Cardiac septum (tissue), 1 donor: ENCODE data around the gene ERN1. TPM values are rescaled to one million over a fixed set of nuclear protein-coding genes. Genes with fewer than 3 reads are reported as not detected.
"Not testable (repeated sequence)": the region's sequence is repeated elsewhere in the genome, so short reads cannot be mapped to it uniquely, and the experiment has no call there.

Source experiments
- DNase-seq: peaks from one replicate; pipeline ENCODE4 v3.0.0-alpha.2; 2020; ENCODE audit warnings: low spot score
- intact Hi-C: fragments of 100-400 bp; cut with DNase I; formaldehyde crosslinking; loops from one replicate; pipeline ENCODE4 v1.14.0; 2022
- long read RNA-seq: library from polyadenylated mRNA; unstranded; transcript quantifications from one replicate; pipeline ENCODE4 v2.0.0, GENCODE V29; 2021
- total RNA-seq: library from RNA; stranded (reverse); fragmentation: NEBNext Ultra II Directional; extraction: Animal tissue kit (Norgen Biotek cat#: 25700); gene quantifications from one replicate; pipeline ENCODE4 v1.2.1, GENCODE V29; 2021
- donor health status: DM: no; HTN: no; CAD: no.

Gene ERN1
- total RNA-seq = 6.9 TPM
- long read RNA-seq, partial matches to known transcripts = 3 of 10 reads
- long read RNA-seq, other reads (novel, unspliced or antisense) = 5 of 10 reads

DNA sequence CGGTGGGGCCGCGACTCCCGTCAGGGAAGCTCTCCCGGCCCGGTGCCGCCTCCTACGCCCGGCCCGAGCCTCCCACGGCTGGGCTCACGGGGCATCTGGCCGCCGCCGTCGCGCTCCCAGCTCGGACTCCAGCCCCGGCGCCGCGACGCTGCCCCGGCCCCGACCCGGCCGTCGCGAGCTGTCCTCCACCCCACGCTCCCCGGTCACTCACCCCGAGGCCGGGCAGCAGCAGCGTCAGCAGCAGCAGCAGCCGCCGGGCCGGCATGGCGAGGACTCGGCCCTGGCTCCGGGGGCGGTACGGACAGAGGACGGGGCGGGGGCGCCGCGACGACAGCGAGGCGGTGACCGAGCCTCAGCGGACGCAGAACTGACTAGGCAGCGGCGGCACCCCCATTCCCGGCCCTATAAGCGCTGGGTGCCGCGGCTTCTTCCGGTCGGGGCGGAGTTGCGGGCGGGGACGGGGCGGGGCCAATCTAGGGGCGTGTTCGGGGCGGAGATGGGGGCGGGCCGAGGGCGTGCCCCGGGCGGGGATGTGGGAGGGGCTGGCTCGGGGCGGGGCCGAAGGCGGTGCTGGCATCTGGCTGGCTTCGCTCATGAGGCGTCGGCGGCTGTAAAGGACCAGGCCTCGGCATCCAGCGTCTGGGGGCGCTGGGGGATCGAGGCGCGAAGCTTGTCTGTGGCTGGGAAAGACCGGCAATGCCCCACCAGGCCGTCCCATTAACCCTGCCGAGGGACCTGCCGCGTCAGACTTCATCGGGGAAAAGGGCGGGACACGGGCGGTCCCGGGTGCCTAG, at the start of gene ERN1:
ERN1 (minus strand) TSS at position 380 of the 794 bp plus-strand sequence; CDS start at position 265, 115 bp downstream.
- DNase-seq = peak; percentile 98
- intact Hi-C loops = loop anchor here (5.0 to 10.0 kb wide), 3 partner anchors 65 to 213 kb away; partner anchors contain the start of gene GH1

DNA sequence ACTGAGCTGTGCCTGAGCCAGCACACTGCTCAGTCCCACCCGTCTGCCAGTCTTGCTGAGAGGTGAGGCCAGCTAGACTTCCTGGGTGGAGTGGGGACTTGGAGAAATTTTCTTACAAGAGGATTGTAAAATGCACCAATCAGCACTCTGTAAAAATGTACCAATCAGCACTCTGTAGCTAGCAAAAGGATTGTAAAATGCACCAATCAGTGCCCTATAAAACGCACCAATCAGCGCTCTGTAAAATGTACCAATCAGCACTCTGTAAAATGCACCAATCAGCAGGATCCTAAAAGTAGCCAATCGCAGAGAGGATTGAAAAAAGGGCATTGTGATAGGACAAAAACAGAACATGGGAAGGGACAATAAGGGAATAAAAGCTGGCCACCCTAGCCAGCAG, 49.1 kb upstream of the ERN1 start:
- DNase-seq, intact Hi-C loops: not testable (repeated sequence)

DNA sequence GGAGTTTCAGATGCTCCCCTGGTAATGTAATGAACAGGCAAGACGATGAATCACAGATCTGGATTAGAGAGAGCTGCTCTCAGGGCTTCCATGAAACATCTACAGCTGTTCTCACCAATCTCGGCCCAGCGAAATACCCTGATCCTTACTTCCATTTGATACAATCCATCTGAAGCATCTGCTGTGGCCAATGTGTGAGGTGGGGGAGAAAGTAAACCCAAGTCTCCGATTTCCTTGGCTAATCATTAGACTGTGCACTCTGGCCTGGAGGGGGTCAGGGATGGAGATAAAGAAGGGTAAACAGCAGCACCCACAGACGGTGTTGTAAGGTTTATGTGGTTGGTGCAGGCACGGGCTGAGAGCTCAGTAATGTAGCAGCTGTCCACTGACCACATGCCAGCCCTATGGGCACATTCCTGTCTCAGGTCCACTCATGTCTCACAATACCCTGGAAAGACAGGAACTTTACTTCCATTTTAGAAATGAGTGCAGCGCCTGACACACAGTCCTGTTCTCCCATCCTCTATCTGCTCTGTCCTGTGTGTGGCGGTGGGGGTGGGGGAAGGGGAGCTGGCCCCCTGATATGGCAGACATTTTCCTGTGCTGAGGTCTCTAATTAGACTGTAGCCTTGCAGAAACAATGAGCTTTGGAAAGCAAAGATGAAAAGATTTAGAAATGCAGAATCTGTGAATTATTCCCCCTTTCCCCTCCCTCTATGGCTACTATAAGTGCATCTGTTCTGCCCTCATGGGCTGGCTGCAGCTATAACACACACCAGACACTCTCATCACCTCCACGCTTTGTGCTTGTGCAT, 48.3 kb upstream of the ERN1 start:
- DNase-seq = no peak
- intact Hi-C loops = no loop called here

DNA sequence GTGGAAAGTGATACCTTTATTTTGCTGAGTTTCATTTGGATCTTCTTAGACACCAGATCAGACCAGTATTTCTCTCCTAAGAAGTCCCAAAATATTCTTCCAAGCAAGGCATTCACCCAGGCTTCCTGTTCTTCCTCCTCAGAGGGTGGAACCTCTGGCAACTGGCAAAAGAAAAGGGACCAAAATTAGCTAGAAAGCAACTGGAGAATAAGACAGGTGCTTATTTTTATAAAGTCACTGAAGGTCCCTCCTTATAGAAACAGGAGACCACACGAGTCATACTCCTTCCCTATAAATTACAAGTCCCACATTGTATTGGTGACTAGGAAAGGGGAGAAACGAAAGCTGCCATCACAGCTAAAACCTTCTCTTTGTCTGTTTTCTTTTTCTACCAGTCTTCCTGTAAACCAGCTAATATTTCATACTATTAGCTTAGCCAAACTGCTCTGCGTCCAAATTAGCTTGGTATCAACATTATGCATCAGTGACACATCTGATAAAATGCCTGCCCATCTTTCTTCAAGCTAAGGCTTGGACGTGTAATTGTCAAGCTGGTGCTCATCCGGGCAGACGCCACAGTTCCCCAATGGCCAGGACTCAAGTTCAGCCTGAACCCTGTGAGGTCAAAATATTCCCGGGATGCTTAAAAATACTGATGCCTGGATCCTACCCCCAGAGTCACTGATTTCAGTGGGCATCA, 47.5 kb upstream of the ERN1 start:
- intact Hi-C loops = no loop called here
- no peak for DNase-seq

DNA sequence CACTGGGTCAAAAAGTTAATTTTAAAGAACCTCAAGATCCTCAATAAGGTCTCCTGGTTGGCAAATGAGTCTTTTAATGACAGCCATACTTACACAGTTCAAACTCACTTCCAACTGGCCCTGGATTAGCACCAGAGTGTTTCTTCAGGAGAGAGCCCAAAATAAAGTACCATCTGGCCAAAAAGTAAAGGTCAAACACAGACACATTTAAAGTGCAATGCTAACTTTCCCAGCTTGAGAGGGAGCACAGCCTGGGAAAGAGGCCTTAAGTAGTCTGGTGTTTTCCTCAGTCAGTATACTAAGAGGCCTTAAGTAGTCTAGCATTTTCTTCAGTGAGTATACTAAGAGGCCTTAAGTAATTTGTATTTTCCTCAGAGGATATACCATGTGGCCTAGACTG, 46.6 kb upstream of the ERN1 start:
- no peak for DNase-seq
- intact Hi-C loops = no loop called here

GRCh38 chr17:64174686-64175456, 44.9 kb upstream of the ERN1 start:
- intact Hi-C loops = no loop called here
- no peak for DNase-seq

DNA sequence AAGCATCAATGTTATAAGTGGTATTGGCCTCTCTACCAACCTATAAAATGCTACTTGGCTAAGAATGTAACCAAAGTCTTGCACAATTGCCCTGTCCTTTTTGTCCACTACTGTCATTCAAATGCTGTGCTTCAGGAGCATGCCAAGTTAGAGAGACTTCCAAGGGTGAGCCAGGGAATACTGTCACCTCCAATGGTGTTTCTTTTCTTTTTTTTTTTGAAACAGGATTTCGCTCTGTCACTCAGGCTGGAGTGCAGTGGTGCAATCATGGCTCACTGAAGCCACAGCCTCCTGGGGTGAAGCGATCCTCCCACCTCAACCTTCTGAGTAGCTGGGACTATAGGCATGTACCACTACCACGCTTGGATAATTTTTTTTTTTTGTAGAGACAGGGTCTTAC, 43.7 kb upstream of the ERN1 start:
- intact Hi-C loops = no loop called here

GRCh38 chr17:64172510-64172909, 42.6 kb upstream of the ERN1 start:
- no peak for DNase-seq
- intact Hi-C loops = no loop called here

More for the DNA sequence above, 43.7 kb upstream of the ERN1 start:
- no peak for DNase-seq

DNA sequence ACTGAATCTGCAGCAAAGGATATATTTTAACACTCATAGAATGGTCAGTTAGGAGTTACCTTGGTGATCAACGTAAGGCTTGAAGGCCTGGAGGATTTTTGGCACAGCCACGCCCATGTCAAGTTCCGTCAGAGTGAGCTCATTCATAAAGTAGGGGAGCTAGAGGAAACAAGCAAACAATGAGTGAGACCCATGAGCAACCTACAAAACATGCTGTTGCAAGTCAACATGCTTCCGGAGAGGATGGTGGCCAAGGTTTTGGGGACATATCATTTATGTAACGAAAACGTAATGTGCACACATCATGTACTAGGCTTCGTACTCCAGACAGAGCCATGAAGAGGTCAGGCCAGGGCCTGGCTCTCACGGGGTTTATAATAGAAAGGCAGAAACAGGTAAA, 41.1 kb upstream of the ERN1 start:
- DNase-seq = no peak
- intact Hi-C loops = no loop called here

- intact Hi-C loops = no loop called here
- no peak for DNase-seq
Observed at GRCh38 chr17:64170286-64170685, 40.3 kb upstream of the ERN1 start.

DNA sequence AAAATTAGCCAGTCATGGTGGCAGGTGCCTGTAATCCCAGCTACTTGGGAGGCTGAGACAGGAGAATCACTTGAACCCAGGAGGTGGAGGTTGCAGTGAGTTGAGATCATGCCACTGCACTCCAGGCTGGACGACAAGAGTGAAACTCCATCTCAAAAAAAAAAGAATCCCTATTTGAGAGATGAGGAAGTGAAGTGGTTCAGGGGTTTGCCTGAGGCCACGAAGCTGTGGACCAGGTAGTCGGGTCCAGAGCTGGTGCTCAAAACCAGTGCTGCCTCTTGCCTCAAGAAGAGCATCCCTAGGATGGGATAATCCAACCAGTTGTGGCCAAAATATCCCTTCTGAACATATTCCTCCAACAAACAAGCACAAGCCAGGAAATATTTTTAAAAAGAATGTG, 37.7 kb upstream of the ERN1 start:
- intact Hi-C loops, DNase-seq: not testable (repeated sequence)

DNA sequence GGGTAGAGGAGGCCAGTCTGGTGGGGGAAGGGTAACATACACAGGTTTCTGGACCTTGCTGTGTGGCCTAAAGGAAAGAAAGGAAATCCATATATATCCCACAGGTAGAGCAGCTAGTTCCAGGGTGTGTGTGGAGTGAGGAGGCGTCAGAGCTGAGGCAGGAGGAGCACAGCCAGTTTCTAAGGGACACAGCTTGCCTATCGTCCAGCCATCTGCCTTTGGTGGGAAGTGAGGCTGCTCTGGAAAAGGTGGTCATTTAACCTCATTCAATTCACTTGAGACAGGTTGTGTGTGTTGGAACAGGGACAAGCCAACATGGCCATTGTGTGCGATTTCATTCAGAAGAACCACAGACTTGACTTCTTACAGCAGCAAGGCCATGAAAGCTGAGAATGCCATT, 36.9 kb upstream of the ERN1 start:
- DNase-seq = no peak
- intact Hi-C loops = no loop called here

DNA sequence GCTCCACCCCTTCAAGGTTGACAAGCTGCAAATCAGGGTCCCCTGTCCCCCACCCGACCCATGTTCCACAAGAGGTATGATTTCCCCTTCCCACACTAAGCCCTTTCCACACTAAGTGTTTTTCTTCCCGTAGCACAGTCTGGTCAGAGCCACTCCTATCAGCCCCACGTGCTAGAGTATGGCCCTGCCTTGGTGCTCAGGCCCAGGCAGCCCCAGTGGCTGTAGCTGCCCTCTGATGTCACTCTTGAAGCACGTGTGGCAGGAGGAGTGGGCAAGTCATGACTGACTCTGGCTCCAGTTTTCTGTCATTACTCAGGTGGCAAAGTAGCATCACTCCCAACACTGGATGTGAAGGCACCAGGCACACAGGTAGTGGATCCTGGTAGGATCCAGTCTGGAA, 35.4 kb upstream of the ERN1 start:
- DNase-seq = no peak

DNA sequence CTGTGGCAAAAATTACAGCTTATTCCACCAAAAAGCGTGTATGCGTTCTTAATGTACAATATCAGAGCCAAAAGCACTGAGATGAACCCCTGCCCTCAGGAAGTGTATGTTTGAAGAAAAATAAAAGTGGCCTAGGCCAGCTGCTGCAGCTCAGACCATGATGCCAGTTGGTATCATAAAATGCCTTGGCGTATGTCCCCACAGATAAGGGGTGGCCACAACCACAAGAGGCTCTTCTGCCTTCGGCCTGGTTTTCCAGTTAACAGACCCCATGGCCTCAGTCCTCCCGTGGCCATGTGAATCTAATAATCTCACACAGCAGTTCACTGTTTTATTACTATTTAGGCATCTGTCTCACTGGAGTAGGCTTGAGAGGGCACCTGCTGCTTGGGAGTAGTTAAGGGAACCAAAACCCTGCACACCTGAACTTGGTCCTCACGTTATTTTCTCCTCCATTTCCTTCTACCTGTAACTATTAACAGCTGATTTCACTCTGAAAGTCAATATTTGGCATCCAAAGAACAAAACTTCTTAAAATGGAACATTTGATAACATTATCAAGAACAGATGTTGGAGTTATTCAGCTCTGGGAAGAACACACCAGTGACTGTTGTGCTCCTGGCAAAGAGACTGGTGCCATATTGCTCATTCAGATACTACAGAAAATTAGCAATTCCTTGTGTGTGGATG, 34.8 kb upstream of the ERN1 start:
- intact Hi-C loops = no loop called here
- DNase-seq = no peak

More for the DNA sequence above, 35.4 kb upstream of the ERN1 start:
- intact Hi-C loops = no loop called here

DNA sequence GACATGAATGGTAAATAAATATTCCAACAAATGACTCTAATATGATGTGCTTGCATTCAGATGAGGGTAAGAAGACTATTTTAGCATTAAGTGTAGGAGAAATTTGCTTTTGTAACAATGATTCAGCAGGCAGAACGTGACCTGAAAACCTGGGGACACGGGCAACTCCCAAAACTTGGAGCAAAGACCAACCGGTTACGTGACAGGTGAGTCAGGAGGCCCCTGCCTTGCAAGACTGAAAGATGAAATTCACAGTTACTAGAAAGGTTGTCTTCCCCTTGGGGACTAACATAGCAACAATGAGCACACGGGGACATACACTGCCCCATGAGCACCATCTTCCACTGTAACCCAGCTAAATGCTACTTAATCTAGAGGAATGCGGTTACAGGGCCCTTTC, 33.5 kb upstream of the ERN1 start:
- no peak for DNase-seq
- intact Hi-C loops = no loop called here

GRCh38 chr17:64162554-64162953, 32.6 kb upstream of the ERN1 start:
- no peak for DNase-seq
- intact Hi-C loops = no loop called here

DNA sequence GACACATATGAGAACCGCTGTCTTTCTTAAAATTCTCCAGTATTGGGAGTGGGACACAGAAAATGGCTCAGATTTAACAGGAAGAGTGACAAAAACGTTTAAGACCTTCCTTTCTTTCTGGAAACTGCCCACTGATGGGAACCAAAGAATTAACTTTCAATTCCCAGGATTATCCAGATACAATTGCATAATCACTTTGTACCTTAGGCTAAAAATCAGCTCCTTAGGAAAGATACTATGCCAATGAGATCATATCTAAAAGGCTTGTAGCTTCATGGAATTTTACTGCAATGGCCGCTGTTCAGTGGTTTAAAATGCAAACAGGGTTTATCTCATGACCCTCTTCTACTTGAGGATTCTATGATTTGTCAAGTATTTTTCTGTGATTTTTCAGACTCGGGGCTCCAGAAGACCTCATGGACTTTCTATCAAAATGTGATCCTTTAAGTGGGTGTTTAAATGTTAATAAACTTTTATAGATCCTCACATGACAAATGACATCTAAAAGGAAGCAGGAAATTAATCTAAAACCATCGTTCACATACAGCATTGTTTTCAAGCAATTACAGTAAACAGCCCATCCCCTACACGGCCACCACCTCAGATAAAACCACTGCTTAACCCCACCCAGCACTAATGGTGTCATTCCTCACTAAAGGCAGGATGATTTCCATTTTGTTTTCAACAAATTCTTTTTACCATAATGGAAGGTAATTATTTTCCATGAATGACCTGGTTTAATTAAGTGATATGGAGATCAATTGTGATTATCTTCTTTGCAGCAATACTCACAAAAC, 31.6 kb upstream of the ERN1 start:
- intact Hi-C loops = no loop called here
- no peak for DNase-seq

GRCh38 chr17:64160378-64160777, 30.4 kb upstream of the ERN1 start:
- intact Hi-C loops = no loop called here
- DNase-seq = no peak
